Caco-2 (cell line): Measurements from ENCODE around the gene PRLR. TPM values are rescaled to one million over a fixed set of nuclear protein-coding genes. Genes with fewer than 3 reads are reported as not detected.

Source experiments
- BruUV-seq: library from RNA; stranded (reverse); fragments of 400-500 nt; replicated peaks from 2 replicates; lab custom pipeline; 2021; lab: Mats Ljungman, UMichigan
- CTCF ChIA-PET: fragments of 300-600 bp; sonication (Branson Sonifier 250); formaldehyde crosslinking; loops from one replicate; lab custom pipeline; 2022; ENCODE audit warnings: antibody characterized with exemption; lab: Charles Lee
- POLR2A ChIA-PET: fragments of 300-600 bp; sonication (Branson Sonifier 250); formaldehyde crosslinking; loops from one replicate; lab custom pipeline; 2022; ENCODE audit warnings: antibody characterized with exemption; lab: Charles Lee
- DNase-seq, 2 experiments: peaks; one replicate each; pipeline versions ENCODE4 v3.0.0 to v3.0.0-alpha.2; 2020 to 2022
- H3K27me3 ChIP-seq: replicated peaks from 2 replicates; pipeline ENCODE4 v1.6.0; 2011; ENCODE audit warnings: low read length; ENCODE audit not compliant: control insufficient read depth, insufficient read depth
- H3K36me3 ChIP-seq: 2 replicates; pipeline ENCODE4 v1.5.1; 2011; ENCODE audit warnings: low read length; ENCODE audit not compliant: control insufficient read depth, insufficient read depth
- H3K4me1 ChIP-seq: fragments of 250-450 bp; sonication (Bioruptor Pico); 2 replicates; pipeline ENCODE4 v1.5.1; 2020; ENCODE audit warnings: mild to moderate bottlenecking
- H3K4me3 ChIP-seq: 2 replicates; pipeline ENCODE4 v1.5.1; 2011; ENCODE audit warnings: low read depth, mild to moderate bottlenecking, control low read depth, low read length
- H3K9me3 ChIP-seq: fragments of 250-450 bp; sonication (Bioruptor Pico); 2 replicates; pipeline ENCODE4 v1.5.1; 2020; ENCODE audit warnings: mild to moderate bottlenecking, moderate library complexity
- H3K27ac Mint-ChIP-seq: one replicate; pipeline ENCODE4 v1.8.0; 2022; ENCODE audit warnings: mixed read lengths; ENCODE audit not compliant: unreplicated experiment
- H3K27me3 Mint-ChIP-seq: one replicate; pipeline ENCODE4 v1.8.0; 2022; ENCODE audit warnings: mixed read lengths; ENCODE audit not compliant: insufficient read depth, unreplicated experiment
- H3K36me3 Mint-ChIP-seq: one replicate; pipeline ENCODE4 v1.8.0; 2022; ENCODE audit warnings: mild to moderate bottlenecking, mixed read lengths; ENCODE audit not compliant: insufficient read depth, unreplicated experiment
- H3K4me1 Mint-ChIP-seq: one replicate; pipeline ENCODE4 v1.8.0; 2022; ENCODE audit warnings: low read depth, mixed read lengths; ENCODE audit not compliant: unreplicated experiment
- H3K4me3 Mint-ChIP-seq: one replicate; pipeline ENCODE4 v1.8.0; 2022; ENCODE audit warnings: mild to moderate bottlenecking, moderate library complexity, mixed read lengths; ENCODE audit not compliant: unreplicated experiment
- H3K9me3 Mint-ChIP-seq: one replicate; pipeline ENCODE4 v1.8.0; 2022; ENCODE audit warnings: mixed read lengths; ENCODE audit not compliant: unreplicated experiment
- CTCF ChIP-seq, 2 experiments: fragments of 200-600 bp in 1 of 2; IDR thresholded peaks; 1 replicate in 1 of 2; 2 replicates in 1 of 2; pipeline versions ENCODE4 v1.5.1 to v1.8.0; 2011 to 2022; ENCODE audit warnings: antibody characterized with exemption in 1 of 2, control low read depth in 1 of 2, inconsistent platforms in 1 of 2, low read depth in 1 of 2, low read length in 1 of 2, mild to moderate bottlenecking in 1 of 2, moderate library complexity in 1 of 2; ENCODE audit not compliant: insufficient read depth in 1 of 2, severe bottlenecking in 1 of 2, unreplicated experiment in 1 of 2
- intact Hi-C: fragments of 100-400 bp; cut with micrococcal nuclease; formaldehyde crosslinking; loops from one replicate; pipeline ENCODE4 v1.10.0; 2022; ENCODE audit not compliant: unreplicated experiment
- total RNA-seq: library from RNA; stranded (reverse); gene quantifications from 2 replicates; pipeline ENCODE4 v1.2.3, GENCODE V29; 2022

Gene PRLR
- total RNA-seq, 1 experiment from 2014 or later, result 2.3 TPM

- peaks cover 5% of the 10 kb centered on the region for H3K4me1 ChIP-seq
- no peaks in the 10 kb centered on the region for H3K9me3 ChIP-seq
- no peak for TF ChIP-seq CTCF (IDR thresholded peaks at IDR 0.05; ENCODE audit: insufficient read depth in 1 of 2, low read depth in 1 of 2, low read length in 1 of 2, severe bottlenecking in 1 of 2, unreplicated experiment in 1 of 2)
- CTCF ChIA-PET, result no interaction called here
- Mint-ChIP-seq H3K9me3 (peaks cover 10% of the 10 kb centered on the region), H3K4me1 (no peaks in the 10 kb centered on the region), H3K4me3 (no peak overlapping the region), H3K36me3 (no peaks in the 10 kb centered on the region), H3K27me3 (no peaks in the 10 kb centered on the region), H3K27ac (no peak overlapping the region)
- DNase-seq, result no peak
- POLR2A ChIA-PET, result no interaction called here
- H3K27me3 ChIP-seq, result no peaks in the 10 kb centered on the region
- BruUV-seq, result no TSS peak
- no peaks in the 10 kb centered on the region for H3K36me3 ChIP-seq
- intact Hi-C loops, result no loop called here
- no peak overlapping the region for H3K4me3 ChIP-seq
Observed at GRCh38 chr5:35177783-35178182, 52.5 kb downstream of the PRLR start.

GRCh38 chr5:35172533-35172932, 57.8 kb downstream of the PRLR start:
- Mint-ChIP-seq H3K4me3 (no peak overlapping the region), H3K9me3 (peaks cover 28% of the 10 kb centered on the region), H3K27me3 (no peaks in the 10 kb centered on the region), H3K36me3 (no peaks in the 10 kb centered on the region), H3K4me1 (no peaks in the 10 kb centered on the region), H3K27ac (no peak overlapping the region)
- peaks cover 5% of the 10 kb centered on the region for H3K4me1 ChIP-seq
- CTCF ChIA-PET, result no interaction called here
- intact Hi-C loops, result no loop called here
- H3K36me3 ChIP-seq, result no peaks in the 10 kb centered on the region
- DNase-seq, result no peak
- H3K27me3 ChIP-seq, result no peaks in the 10 kb centered on the region
- no peak for TF ChIP-seq CTCF (IDR thresholded peaks at IDR 0.05; ENCODE audit: insufficient read depth in 1 of 2, low read depth in 1 of 2, low read length in 1 of 2, severe bottlenecking in 1 of 2, unreplicated experiment in 1 of 2)
- POLR2A ChIA-PET, result no interaction called here
- no peak overlapping the region for H3K4me3 ChIP-seq
- no TSS peak for BruUV-seq
- peaks cover 5% of the 10 kb centered on the region; the same call in 1 of the 2 replicates for H3K9me3 ChIP-seq

DNA sequence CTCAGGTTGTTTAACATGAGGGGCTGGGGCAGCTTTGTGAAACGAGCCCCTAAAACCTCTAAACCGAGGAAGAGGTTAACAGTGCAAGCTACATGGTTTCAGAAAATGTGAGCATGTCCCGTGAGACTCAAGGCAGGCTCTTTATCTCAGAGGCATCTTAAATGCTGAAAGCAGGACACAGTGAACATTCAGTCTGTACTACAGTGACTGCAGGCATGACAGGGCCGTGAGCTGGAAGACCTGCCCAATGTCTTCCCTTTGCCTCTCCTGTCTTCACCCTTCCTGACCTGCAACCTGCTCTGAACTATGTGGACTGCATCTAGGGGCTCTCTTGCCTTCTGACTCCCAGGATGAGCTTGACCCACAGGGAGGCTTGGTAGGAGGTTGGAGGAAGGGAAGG, 58.3 kb downstream of the PRLR start:
- ChIA-PET CTCF (no interaction called here), POLR2A (no interaction called here)
- intact Hi-C loops, result no loop called here
- BruUV-seq, result no TSS peak
- no peak overlapping the region for H3K27ac Mint-ChIP-seq
- no peak for TF ChIP-seq CTCF (IDR thresholded peaks at IDR 0.05; ENCODE audit: insufficient read depth in 1 of 2, low read depth in 1 of 2, low read length in 1 of 2, severe bottlenecking in 1 of 2, unreplicated experiment in 1 of 2)
- H3K9me3 Mint-ChIP-seq, result peaks cover 33% of the 10 kb centered on the region
- no peak overlapping the region for H3K4me3 Mint-ChIP-seq
- Histone ChIP-seq H3K9me3 (peaks cover 5% of the 10 kb centered on the region; the same call in 1 of the 2 replicates), H3K36me3 (no peaks in the 10 kb centered on the region), H3K27me3 (no peaks in the 10 kb centered on the region), H3K4me1 (peaks cover 5% of the 10 kb centered on the region), H3K4me3 (no peak overlapping the region)
- no peaks in the 10 kb centered on the region for H3K4me1 Mint-ChIP-seq
- no peak for DNase-seq
- H3K36me3 Mint-ChIP-seq, result no peaks in the 10 kb centered on the region
- no peaks in the 10 kb centered on the region for H3K27me3 Mint-ChIP-seq
